Fibroblast of lung (primary cell): ENCODE data around the gene ATOH8.

Source experiments
- EZH2 ChIP-seq: IDR thresholded peaks from 2 replicates; pipeline ENCODE4 v1.5.1; 2012; ENCODE audit warnings: low read length, control low read depth, mild to moderate bottlenecking; ENCODE audit errors: missing control alignments
- TF ChIP-seq, protein P1 (sequence below), 2 donors: IDR thresholded peaks in 1 of 2; conservative IDR thresholded peaks in 1 of 2; 1 replicate in 1 of 2; 2 replicates in 1 of 2; pipeline ENCODE4 v1.5.1; 2011 to 2012; ENCODE audit warnings: low read length in 2 of 2, control low read depth in 1 of 2, inconsistent platforms in 1 of 2, low read depth in 1 of 2, mild to moderate bottlenecking in 1 of 2

DNA sequence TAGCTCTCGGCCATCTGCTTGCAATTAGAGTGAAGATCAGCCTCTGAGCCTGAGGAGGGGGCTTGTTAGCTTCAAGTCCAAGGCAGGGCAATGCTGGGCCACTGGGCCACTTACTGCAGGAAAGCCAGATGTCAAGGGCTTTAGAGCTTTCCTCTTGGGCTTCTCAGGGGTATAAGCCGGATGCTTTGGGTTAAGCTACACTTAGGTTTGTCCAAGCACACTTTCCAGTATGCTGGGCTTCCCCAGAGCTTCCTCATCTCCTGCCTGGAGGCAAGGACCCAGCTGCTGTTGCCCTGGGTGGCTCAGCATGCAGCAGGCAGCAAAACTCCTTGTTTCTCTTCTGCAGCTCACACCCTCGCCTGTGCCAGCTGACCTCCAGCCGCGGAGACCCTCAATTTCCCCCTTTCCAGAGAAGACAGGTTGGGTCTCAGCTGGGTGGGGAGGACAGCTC lies 29.0 kb upstream of the ATOH8 start:
- TF ChIP-seq, protein P1, sequence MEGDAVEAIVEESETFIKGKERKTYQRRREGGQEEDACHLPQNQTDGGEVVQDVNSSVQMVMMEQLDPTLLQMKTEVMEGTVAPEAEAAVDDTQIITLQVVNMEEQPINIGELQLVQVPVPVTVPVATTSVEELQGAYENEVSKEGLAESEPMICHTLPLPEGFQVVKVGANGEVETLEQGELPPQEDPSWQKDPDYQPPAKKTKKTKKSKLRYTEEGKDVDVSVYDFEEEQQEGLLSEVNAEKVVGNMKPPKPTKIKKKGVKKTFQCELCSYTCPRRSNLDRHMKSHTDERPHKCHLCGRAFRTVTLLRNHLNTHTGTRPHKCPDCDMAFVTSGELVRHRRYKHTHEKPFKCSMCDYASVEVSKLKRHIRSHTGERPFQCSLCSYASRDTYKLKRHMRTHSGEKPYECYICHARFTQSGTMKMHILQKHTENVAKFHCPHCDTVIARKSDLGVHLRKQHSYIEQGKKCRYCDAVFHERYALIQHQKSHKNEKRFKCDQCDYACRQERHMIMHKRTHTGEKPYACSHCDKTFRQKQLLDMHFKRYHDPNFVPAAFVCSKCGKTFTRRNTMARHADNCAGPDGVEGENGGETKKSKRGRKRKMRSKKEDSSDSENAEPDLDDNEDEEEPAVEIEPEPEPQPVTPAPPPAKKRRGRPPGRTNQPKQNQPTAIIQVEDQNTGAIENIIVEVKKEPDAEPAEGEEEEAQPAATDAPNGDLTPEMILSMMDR (conservative IDR thresholded peaks at IDR 0.05 in 1 of 2, IDR thresholded peaks at IDR 0.05 in 1 of 2; ENCODE audit: low read depth in 1 of 2, low read length in 2 of 2) = no peak
- TF ChIP-seq EZH2 = no peak
